GM21619 (cell line): ENCODE data around the gene NOTCH2.
"Not testable (repeated sequence)": the region's sequence is repeated elsewhere in the genome, so short reads cannot be mapped to it uniquely, and the experiment has no call there.

Experiments
- ATAC-seq: cut with Tn5 transposase; IDR thresholded peaks from one replicate; pipeline ENCODE4 v1.9.1; 2021; ENCODE audit not compliant: unreplicated experiment

NOTCH2 gene

DNA sequence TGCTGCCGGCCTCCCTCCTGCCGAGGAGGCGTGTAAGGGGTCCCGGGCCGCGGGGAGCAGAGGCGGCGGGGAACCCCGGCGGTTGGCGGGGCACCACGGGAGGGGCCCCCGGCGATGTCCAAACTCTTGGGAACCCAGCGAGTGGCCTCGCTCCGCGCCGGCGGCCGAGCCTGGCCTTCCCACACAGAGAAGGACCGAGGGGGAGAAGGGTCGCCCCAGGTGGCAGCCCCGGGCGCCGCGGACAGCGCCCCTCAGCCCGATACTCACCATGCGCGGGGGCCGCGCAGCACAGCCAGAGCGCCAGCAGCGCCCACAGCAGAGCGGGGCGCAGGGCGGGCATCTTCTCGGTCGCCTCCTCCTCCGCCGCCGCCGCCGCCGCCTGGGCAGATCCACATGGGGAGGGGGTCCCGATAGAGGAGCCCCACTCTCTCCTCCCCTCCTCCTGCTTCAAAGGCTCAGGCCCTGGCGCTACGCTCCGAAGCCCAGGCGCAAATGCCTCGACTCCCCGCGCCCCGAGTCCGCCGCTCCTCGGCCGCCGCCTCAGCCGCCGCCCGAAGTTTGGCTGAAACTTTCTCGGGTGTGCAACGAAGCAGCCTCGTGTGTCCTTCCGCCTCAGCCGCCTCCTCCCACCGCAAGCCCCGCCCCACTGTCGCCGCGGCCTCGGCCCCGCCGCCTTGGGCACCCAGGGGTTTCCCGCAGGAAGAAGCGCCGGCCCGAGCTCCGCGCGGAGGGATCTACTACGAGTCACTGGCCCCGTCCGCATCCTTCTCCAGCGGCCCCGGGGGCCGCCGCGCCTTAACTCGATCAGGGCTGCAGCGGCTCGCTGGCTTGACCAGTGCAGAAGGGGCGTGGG is at the start of gene NOTCH2:
Gene NOTCH2, minus strand, starts transcription at position 596 of the 853 bp plus-strand sequence. Its CDS starts 256 bp downstream, at position 340.
- ATAC-seq = peak; percentile 53

GRCh38 chr1:120117371-120118177 is 48.1 kb upstream of the NOTCH2 start:
- ATAC-seq = peak; percentile 61

- ATAC-seq = not testable (repeated sequence)
Measured at GRCh38 chr1:120116094-120116493, 46.6 kb upstream of the NOTCH2 start.

GRCh38 chr1:120113134-120113533 is 43.7 kb upstream of the NOTCH2 start:
- not testable (repeated sequence) for ATAC-seq

- not testable (repeated sequence) for ATAC-seq
Measured at GRCh38 chr1:120112212-120112611, 42.8 kb upstream of the NOTCH2 start.

DNA sequence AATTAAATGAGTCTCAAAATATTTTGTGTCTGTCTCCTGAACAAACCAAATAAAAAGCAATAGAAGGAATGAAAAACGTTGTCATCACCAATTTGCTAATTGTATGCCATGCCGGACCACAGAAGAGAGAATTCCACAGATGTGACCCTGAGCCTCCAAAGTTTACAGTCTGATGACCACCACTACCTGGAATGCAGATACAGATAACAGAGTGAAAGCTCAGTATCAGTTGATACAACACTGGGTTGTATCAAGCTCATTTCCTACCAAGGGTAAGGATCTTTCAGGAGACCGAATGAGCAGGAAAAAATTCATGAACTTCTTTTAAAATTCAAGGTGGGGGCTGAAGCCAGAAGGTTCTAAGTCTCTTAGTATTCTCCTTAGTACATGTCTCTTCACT is 42.3 kb upstream of the NOTCH2 start:
- not testable (repeated sequence) for ATAC-seq

DNA sequence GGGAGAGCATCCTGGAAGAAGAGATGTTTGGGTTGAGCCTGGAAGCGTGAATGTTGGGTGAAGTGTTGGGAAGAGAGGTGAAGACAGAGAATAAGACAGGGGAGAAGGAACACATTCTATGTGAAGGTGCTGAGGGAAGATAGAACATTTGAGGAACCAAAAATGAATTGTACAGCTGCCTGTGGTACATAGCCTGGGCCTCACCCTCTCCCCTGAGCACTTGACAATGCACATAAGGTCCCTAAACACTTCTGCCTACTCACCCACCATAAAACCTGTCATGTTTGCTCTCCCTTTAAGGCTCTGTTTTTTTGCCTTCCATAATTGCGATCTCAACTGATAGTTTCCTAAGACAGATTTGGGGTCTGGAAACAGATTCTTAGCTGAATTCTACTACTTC is 41.5 kb upstream of the NOTCH2 start:
- ATAC-seq = not testable (repeated sequence)

- not testable (repeated sequence) for ATAC-seq
Measured at GRCh38 chr1:120109656-120110055, 40.2 kb upstream of the NOTCH2 start.

- not testable (repeated sequence) for ATAC-seq
Measured at GRCh38 chr1:120109180-120109579, 39.7 kb upstream of the NOTCH2 start.

DNA sequence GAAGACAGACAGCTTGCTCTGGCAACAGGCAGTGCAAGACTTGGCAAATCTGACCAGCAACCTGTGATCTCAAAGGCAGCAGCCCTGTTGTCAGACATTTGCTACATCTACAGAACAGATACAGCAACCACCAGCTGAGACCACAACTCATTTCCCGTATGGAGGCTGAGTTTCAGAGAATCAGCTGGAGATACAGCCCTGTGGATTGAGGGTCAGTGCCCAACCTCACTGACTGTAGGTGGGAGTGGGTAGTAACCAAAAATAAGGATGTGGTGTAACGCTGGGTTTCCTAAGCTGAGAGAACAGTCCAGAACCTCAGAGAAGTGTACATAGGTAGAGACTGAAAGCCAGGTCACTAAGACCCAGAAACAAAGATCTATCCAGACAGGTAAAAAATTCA is 35.8 kb upstream of the NOTCH2 start:
- not testable (repeated sequence) for ATAC-seq

GRCh38 chr1:120103768-120104167 is 34.3 kb upstream of the NOTCH2 start:
- not testable (repeated sequence) for ATAC-seq

- not testable (repeated sequence) for ATAC-seq
Measured at GRCh38 chr1:120101593-120101992, 32.1 kb upstream of the NOTCH2 start.

- not testable (repeated sequence) for ATAC-seq
Measured at GRCh38 chr1:120100590-120100989, 31.1 kb upstream of the NOTCH2 start.

- ATAC-seq = not testable (repeated sequence)
Measured at GRCh38 chr1:120098986-120099759, 29.7 kb upstream of the NOTCH2 start.

DNA sequence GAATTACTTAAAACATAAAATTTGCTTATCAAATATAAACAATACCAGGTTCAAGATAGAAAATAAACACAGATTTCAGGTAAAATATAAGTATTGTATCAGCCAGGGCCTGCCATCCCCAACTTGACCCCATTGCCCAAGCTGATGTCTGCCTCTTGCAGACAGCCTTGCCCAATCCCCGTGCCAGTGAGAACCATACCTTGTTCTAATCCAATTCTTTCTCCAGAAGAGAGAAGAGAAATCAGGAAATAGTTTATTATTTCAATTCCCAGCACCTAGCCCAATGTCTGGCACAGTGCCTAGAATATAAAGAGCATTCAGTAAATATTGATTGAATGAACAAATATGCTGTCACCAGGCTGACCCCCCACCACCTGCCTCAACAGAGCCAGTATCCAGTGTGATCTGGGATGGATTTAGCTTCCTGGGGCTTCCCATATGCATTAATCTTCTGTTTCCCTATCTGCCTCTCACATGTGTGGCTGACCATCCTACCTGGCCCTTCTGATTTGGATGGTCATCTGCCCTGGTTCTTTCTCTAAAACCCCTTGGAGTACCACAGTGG is 27.6 kb upstream of the NOTCH2 start:
- ATAC-seq = not testable (repeated sequence)

GRCh38 chr1:120093548-120094181 is 24.2 kb upstream of the NOTCH2 start:
- ATAC-seq = not testable (repeated sequence)

DNA sequence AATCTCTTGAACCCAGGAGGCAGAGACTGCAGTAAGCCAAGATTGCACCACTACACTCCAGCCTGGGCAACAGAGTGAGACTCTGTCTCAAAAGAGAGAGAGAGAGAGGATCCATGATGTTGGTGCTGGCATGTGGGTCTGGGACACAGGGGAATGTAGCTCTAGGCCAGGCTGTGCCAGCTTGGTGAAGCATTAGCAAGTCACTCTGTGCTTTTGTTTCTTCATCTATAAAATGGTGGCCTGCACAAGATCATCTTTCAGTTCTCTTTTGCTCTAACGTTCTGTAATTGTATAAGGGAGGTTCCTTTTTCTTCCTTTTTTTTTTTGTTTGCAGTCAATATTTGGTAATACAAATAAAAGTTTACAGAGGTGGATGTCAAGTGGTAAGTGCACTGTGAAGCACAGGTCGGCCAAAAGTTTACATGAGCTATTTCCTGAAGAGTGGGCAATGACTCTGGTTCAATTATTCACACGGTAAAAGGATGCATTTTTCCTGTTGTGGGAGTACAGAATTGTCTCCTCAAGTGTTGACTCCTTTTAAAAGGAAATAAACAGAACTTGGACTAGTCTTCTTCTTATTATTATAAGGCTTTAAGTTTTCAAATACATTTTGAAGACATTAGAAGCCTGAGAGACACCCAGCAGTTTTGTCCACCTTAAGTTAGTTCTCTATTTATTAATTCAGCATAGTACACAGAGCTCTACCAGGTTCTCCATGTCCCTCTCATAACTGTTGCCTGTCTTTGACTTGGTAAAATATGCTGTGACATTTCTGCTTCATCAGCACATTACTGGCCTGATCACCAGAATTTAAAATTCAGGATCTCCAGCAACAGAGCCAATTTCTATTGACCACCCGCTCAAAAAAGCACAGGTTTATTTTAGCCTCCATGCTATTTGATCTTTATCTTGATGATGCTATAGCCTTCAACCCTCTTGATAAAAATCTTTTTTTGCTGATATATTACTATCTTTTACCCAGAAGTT is 23.1 kb upstream of the NOTCH2 start:
- not testable (repeated sequence) for ATAC-seq

DNA sequence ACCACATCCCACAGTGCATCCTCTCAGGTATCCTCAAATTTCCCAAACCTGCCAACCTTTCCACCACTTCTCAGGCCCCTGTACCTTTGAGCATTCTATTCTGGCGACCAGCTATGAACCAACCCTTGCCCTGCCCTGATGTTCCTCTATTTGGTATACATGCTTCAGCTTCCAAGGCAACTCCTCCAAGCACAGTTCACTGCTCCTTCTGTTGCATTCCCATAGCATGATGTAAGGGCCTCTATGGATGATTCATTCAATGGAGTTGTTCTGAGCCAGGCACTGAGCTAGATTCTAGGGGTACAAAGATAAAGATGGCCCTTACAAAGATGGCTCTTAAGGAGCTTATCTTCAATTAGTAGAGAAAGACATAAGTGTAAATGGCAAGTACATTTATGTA is 21.4 kb upstream of the NOTCH2 start:
- not testable (repeated sequence) for ATAC-seq

DNA sequence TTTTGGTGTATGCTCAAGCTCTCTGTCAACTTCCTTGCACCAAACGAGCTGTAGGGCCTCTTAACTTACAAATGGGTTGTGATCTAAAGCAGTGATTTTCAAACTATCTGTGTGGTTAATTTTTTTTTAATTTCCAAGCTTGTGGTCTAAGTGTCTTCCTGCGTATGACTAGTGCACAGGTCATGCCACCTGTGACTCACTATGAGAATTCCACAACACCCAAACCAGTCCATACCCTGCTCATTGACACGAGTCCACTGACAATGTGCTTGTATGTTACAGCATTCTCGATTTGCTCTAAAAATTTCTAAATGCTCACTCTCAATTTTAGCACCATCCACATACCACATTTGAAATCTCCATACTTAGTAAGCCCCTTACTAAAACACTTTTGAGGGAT is 18.5 kb upstream of the NOTCH2 start:
- ATAC-seq = not testable (repeated sequence)
